GM23248 (cell line): Measurements from ENCODE around the gene LILRA5. TPM values are rescaled to one million over a fixed set of nuclear protein-coding genes. Genes with fewer than 3 reads are reported as not detected.
A peak's percentile ranks its signal among the peaks of the same experiment; 100 is the strongest.

ENCODE experiments used
- DNase-seq: peaks from one replicate; pipeline ENCODE4 v3.0.0-alpha.2; 2015
- H2AFZ ChIP-seq: fragments of 200-600 bp; sonication (generic); 2 replicates; pipeline ENCODE4 v1.6.1; 2016; ENCODE audit warnings: antibody characterized with exemption
- H3F3A ChIP-seq: fragments of 200-600 bp; sonication (generic); 2 replicates; pipeline ENCODE4 v1.6.1; 2016; ENCODE audit warnings: mild to moderate bottlenecking, antibody characterized with exemption, mixed run types; ENCODE audit not compliant: insufficient read depth
- H3K27ac ChIP-seq: fragments of 200-600 bp; sonication (generic); 2 replicates; pipeline ENCODE4 v1.5.1; 2016; ENCODE audit warnings: mild to moderate bottlenecking
- H3K27me3 ChIP-seq: fragments of 200-600 bp; sonication (generic); replicated peaks from 2 replicates; pipeline ENCODE4 v1.6.1; 2016; ENCODE audit warnings: mild to moderate bottlenecking; ENCODE audit not compliant: insufficient read depth
- H3K36me3 ChIP-seq: fragments of 200-600 bp; sonication (generic); 2 replicates; pipeline ENCODE4 v1.6.1; 2016; ENCODE audit warnings: low read depth, mild to moderate bottlenecking
- H3K4me1 ChIP-seq: fragments of 200-600 bp; sonication (generic); 2 replicates; pipeline ENCODE4 v1.6.1; 2016; ENCODE audit warnings: mild to moderate bottlenecking; ENCODE audit not compliant: insufficient read depth
- H3K4me2 ChIP-seq: fragments of 200-600 bp; sonication (generic); one replicate; pipeline ENCODE4 v1.6.1; 2016; ENCODE audit warnings: mild to moderate bottlenecking; ENCODE audit not compliant: unreplicated experiment
- H3K4me3 ChIP-seq: fragments of 200-600 bp; sonication (generic); 2 replicates; pipeline ENCODE4 v1.5.1; 2016; ENCODE audit warnings: mild to moderate bottlenecking
- H3K79me2 ChIP-seq: fragments of 200-600 bp; sonication (generic); 2 replicates; pipeline ENCODE4 v1.6.1; 2016; ENCODE audit warnings: mild to moderate bottlenecking; ENCODE audit not compliant: insufficient read depth
- H3K9ac ChIP-seq: fragments of 200-600 bp; sonication (generic); 2 replicates; pipeline ENCODE4 v1.6.1; 2016; ENCODE audit warnings: mild to moderate bottlenecking
- H3K9me2 ChIP-seq: fragments of 200-600 bp; sonication (generic); 2 replicates; pipeline ENCODE4 v1.6.1; 2016; ENCODE audit warnings: mixed run types, mild to moderate bottlenecking, moderate library complexity; ENCODE audit not compliant: insufficient read depth
- H3K9me3 ChIP-seq: fragments of 200-600 bp; sonication (generic); one replicate; pipeline ENCODE4 v1.6.1; 2017; ENCODE audit warnings: low read depth
- H4K20me1 ChIP-seq: fragments of 200-600 bp; sonication (generic); 2 replicates; pipeline ENCODE4 v1.6.0; 2016; ENCODE audit not compliant: insufficient read depth
- EZH2 ChIP-seq: fragments of 200-600 bp; sonication (generic); IDR thresholded peaks from 2 replicates; pipeline ENCODE4 v1.6.1; 2018; ENCODE audit warnings: antibody characterized with exemption, mild to moderate bottlenecking; ENCODE audit not compliant: insufficient read depth, poor library complexity, severe bottlenecking
- EZH2phosphoT487 ChIP-seq: fragments of 200-600 bp; sonication (generic); IDR thresholded peaks from 2 replicates; pipeline ENCODE4 v1.6.1; 2018; ENCODE audit warnings: antibody characterized with exemption, moderate library complexity, mild to moderate bottlenecking, low read depth; ENCODE audit not compliant: insufficient read depth
- WGBS, 2 experiments: methylation state at CpG; one replicate each; pipeline ENCODE4 v1.1.6; 2015 to 2017; ENCODE audit warnings: low lambda C conversion rate in 2 of 2, low coverage in 1 of 2; ENCODE audit errors: missing lambda C conversion rate in 2 of 2; 5-methylcytosine and 5-hydroxymethylcytosine counted together
- in situ Hi-C: fragments of 300-500 bp; cut with MboI; formaldehyde crosslinking; loops from 2 replicates; pipeline ENCODE4 v1.15.0; 2020
- polyA plus RNA-seq: library from polyadenylated mRNA; unstranded; fragments of >200 nt; fragmentation: Nextera tagmentation; extraction: Ambion mirVana; gene quantifications from 2 replicates; pipeline ENCODE4 v1.2.1, GENCODE V29; 2016
- total RNA-seq: library from RNA; depleted of rRNA; stranded (reverse); fragments of >200 nt; shearing (Covaris generic); gene quantifications from 2 replicates; pipeline ENCODE4 v1.2.3, GENCODE V29; 2014

The LILRA5 gene
- total and polyA plus RNA-seq, 2 experiments from 2014 or later = not detected

DNA sequence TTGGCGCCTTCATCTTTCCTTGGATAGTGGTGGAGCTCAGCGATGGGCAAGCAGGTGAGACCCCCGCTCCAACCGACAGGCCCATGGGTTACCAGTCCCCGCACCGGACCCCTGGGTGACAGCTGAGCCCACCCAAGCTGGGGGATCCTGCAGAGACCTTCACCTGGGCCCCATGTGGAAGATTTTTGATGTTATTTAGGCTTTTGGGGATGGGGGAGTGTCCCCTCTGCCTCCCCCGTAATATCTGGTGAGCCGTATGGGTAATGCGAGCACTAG, 4.9 kb upstream of the LILRA5 start:
- H3K4me1 ChIP-seq = no peaks in the 10 kb centered on the region
- H3K27ac ChIP-seq = no peak overlapping the region
- TF ChIP-seq EZH2 (no peak), EZH2phosphoT487 (no peak)
- H3K4me3 ChIP-seq = no peak overlapping the region
- H3K9ac ChIP-seq = no peak overlapping the region
- no peaks in the 10 kb centered on the region; the same call in 1 of the 2 replicates for H3K27me3 ChIP-seq
- 76 to 80% methylated on average over 9 of the region's 9 CpGs for WGBS, 2 experiments
- H2AFZ ChIP-seq = no peak overlapping the region
- H3K79me2 ChIP-seq = no peaks in the 10 kb centered on the region
- H3F3A ChIP-seq = no peaks in the 10 kb centered on the region
- H3K9me2 ChIP-seq = no peaks in the 10 kb centered on the region
- no peak overlapping the region for H3K4me2 ChIP-seq
- in situ Hi-C loops = no loop called here
- DNase-seq = no peak
- H3K36me3 ChIP-seq = no peaks in the 10 kb centered on the region
- no peaks in the 10 kb centered on the region for H3K9me3 ChIP-seq
- H4K20me1 ChIP-seq = no peaks in the 10 kb centered on the region

DNA sequence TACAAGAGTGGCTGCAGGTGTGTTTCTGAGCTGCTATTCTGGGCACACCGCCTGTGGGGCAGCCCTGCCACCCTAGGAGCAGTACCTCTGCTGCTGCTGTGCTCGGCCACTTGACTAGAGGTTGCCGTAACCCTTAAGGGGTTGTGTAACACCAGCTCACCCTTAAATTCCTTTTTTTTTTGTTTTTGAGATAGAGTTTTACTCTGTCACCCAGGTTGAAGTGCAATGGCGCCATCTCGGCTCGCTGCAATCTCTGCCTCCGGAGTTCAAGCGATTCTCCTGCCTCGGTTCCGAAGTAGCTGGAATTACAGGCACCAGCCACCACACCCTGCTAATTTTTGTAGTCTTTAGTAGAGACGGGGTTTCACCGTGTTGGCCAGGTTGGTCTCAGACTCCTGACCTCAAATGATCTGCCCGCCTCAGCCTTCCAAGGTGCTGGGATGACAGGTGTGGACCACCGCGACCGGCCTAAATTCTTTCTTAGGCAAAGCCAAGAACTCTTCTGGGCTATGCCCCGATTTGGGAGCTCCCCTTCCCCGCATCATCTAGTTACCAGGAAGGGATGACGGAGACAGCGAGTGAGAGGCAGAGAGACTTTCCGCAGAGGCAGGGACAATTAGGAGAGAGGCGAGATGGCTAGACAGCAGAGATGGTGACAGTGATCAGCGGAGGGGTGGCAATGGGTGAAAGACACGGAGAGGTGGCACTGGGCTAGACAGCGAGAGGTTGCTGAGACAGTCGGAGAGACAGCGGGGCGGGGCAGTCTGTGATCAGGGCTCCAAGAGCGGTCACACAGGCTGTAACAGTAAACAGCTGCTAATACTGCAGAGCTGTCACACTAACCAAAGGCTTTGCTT, 4.4 kb upstream of the LILRA5 start:
- no peaks in the 10 kb centered on the region for H3K4me1 ChIP-seq
- WGBS, 2 experiments = 59 to 63% methylated on average over 29 of the region's 29 CpGs
- H3F3A ChIP-seq = no peaks in the 10 kb centered on the region
- H3K4me3 ChIP-seq = no peak overlapping the region
- no peak overlapping the region for H3K4me2 ChIP-seq
- H3K36me3 ChIP-seq = no peaks in the 10 kb centered on the region
- no peak for TF ChIP-seq EZH2phosphoT487
- TF ChIP-seq EZH2 = no peak
- H3K9me3 ChIP-seq = no peaks in the 10 kb centered on the region
- no peak overlapping the region for H2AFZ ChIP-seq
- no peaks in the 10 kb centered on the region for H3K9me2 ChIP-seq
- DNase-seq = no peak
- no peaks in the 10 kb centered on the region; the same call in 1 of the 2 replicates for H3K27me3 ChIP-seq
- no peaks in the 10 kb centered on the region for H3K79me2 ChIP-seq
- H3K9ac ChIP-seq = no peak overlapping the region
- H4K20me1 ChIP-seq = no peaks in the 10 kb centered on the region
- in situ Hi-C loops = no loop called here
- H3K27ac ChIP-seq = no peak overlapping the region

DNA sequence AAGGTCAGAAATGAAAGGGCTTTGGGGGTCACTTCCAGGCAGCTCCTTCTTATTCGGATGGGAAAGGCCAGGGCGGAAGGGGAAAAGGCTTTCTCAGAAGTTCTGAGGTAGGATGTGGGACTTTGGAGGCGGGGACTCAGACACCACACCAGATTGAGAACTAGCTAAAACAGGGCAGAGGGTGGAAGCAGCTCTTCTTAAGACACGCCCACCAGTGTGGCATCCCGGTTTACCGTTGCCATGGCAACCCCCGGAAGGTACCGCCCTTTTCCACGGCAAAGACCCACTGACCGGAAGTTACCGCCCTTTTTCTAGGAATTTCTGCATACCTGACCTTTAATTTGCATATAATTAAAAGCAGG, 3.8 kb upstream of the LILRA5 start:
- Histone ChIP-seq H3K9ac (no peak overlapping the region), H3K4me2 (no peak overlapping the region), H3K4me1 (no peaks in the 10 kb centered on the region), H3K27ac (no peak overlapping the region), H3K9me3 (no peaks in the 10 kb centered on the region), H3K9me2 (no peaks in the 10 kb centered on the region), H3F3A (no peaks in the 10 kb centered on the region), H2AFZ (no peak overlapping the region), H3K79me2 (no peaks in the 10 kb centered on the region), H3K36me3 (no peaks in the 10 kb centered on the region), H3K4me3 (no peak overlapping the region), H4K20me1 (no peaks in the 10 kb centered on the region), H3K27me3 (no peaks in the 10 kb centered on the region; the same call in 1 of the 2 replicates)
- DNase-seq = peak; percentile 5
- in situ Hi-C loops = no loop called here
- 27 to 43% methylated on average over 10 to 11 of the region's 11 CpGs for WGBS, 2 experiments
- no peak for TF ChIP-seq EZH2
- no peak for TF ChIP-seq EZH2phosphoT487

DNA sequence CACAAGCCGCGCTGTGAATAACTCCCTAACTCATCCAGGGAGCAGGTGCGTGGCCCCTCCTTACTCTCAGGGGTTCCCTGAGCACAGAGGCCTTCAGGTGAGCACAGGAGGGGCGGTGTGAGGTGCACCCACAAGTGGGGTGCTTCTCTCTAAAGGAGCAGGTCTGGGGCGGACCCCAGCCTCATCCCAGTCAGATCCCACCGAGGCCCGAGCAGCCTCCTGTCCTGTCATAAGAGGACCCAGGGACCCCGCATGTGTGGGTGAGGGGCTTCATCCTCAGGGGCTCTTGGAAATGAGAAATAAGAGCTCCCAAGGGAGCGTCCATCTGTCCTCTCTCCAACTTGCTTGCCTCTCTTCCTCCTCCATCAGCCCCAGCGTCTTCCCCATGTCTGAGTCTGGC, 3.0 kb upstream of the LILRA5 start:
- TF ChIP-seq EZH2 (no peak), EZH2phosphoT487 (no peak)
- no peak overlapping the region for H3K9ac ChIP-seq
- H3K79me2 ChIP-seq = no peaks in the 10 kb centered on the region
- no peak for DNase-seq
- in situ Hi-C loops = no loop called here
- no peaks in the 10 kb centered on the region; the same call in 1 of the 2 replicates for H3K27me3 ChIP-seq
- no peaks in the 10 kb centered on the region for H4K20me1 ChIP-seq
- H3K4me1 ChIP-seq = no peaks in the 10 kb centered on the region
- H3K4me3 ChIP-seq = no peak overlapping the region
- H3K27ac ChIP-seq = no peak overlapping the region
- no peaks in the 10 kb centered on the region for H3K9me2 ChIP-seq
- H2AFZ ChIP-seq = no peak overlapping the region
- H3K36me3 ChIP-seq = no peaks in the 10 kb centered on the region
- H3K9me3 ChIP-seq = no peaks in the 10 kb centered on the region
- no peaks in the 10 kb centered on the region for H3F3A ChIP-seq
- 30 to 45% methylated on average over 10 of the region's 10 CpGs for WGBS, 2 experiments
- H3K4me2 ChIP-seq = no peak overlapping the region
